GM13976 (cell line): ENCODE results near the gene KRTAP5-3.
"Not testable (repeated sequence)": the region's sequence is repeated elsewhere in the genome, so short reads cannot be mapped to it uniquely, and the experiment has no call there.

Experiments
- DNase-seq: peaks from one replicate; pipeline ENCODE4 v3.0.0; 2012; ENCODE audit warnings: low spot score
- CTCF ChIP-seq: IDR thresholded peaks from 2 replicates; pipeline ENCODE4 v1.5.1; 2012; ENCODE audit warnings: borderline replicate concordance, mild to moderate bottlenecking; ENCODE audit not compliant: insufficient read depth; ENCODE audit errors: extremely low read depth, missing control alignments, control extremely low read depth
- in situ Hi-C: fragments of 300-500 bp; cut with MboI; formaldehyde crosslinking; loops from one replicate; pipeline ENCODE4 v1.12.0; 2022; ENCODE audit warnings: low sequenced_read_pairs, mixed read lengths, inconsistent platforms; ENCODE audit not compliant: unreplicated experiment

The KRTAP5-3 gene

GRCh38 chr11:1650034-1650917 lies 42.0 kb upstream of the KRTAP5-3 start:
- TF ChIP-seq CTCF, result no peak
- in situ Hi-C loops, result loop anchor here (25.0 kb wide), 1 partner anchor 512 kb away; the partner anchor contains the start of genes INS and TH
- no peak for DNase-seq

DNA sequence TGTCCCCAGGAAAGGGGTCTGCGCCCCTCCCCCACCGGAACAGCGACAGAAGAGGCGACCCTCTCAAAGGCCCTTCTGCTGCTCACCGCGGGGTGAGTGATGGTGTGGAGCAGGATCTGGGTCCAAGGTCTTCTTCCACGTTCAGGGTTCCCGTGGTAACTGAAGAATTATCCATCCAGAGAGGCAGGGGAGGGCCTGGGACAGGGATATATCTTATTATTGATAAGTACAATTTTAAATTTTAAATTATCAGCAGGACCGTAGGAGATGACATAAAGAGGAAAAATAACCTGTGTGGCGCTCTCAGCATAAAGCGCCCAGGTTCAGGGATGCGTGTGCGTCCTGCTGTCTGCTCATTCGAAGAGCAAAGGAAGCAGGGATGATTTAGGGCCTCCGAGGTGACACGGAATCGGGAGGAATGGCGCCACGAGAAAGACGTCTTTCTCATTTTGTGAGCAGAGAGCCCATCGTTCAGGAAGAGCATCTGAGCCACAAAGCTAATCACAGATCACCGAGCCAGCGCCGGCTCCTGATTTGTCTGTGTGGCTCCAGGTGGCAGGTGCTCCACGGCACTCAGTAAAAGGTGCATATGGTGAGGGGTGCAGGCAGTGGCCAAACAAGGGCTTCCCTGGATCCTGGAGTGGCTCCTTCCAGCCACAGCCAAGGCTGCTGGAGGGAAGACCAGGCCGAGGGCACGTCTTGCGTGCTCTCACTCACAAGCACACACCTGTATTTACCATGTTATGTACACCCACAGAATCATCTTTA lies 40.6 kb upstream of the KRTAP5-3 start:
- DNase-seq, result no peak
- no peak for TF ChIP-seq CTCF
- in situ Hi-C loops, result no loop called here

DNA sequence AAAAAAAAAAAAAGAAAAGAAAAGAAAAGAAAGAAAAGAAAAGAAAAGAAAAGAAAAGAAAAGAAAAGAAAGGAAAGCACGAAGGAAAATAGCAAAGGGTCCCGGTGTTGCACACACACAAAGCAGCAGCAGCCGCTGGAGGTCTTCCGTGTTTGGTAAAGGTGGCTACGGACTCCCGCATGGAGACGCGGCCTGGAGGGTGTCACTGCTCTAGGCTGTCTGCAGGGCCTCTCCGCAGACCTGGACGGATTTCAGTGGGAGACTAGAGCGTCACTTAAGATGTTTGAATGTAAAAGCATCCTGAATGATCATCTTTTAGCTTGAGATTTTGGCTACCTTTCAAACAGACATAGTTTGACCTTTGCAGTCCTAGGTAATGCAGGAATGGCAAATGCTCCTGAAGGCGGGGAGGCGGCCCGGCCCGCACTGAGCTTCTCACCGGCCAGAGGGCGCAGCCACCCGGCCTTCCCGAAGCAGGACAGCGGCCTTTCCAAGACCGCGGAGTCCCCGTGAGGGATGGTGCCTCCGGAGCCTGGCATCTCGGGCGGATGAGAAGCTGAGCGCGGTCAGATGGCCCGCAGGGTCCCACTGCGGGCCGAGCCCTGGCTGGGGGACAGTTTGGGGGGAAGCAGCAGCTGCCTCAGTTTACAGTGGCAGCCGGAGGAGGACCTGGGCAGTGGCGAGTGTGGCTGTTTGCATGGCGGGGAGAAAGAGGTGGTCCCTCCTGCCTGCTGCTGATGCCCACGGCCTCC lies 39.8 kb upstream of the KRTAP5-3 start:
- DNase-seq, result no peak
- in situ Hi-C loops, result no loop called here
- TF ChIP-seq CTCF, result no peak

- DNase-seq, in situ Hi-C loops: not testable (repeated sequence)
These were observed 38.3 kb upstream of the KRTAP5-3 start for GRCh38 chr11:1646540-1646939.

- no peak for DNase-seq
- in situ Hi-C loops, result no loop called here
- TF ChIP-seq CTCF, result no peak
These were observed 37.1 kb upstream of the KRTAP5-3 start for GRCh38 chr11:1645357-1645821.

DNA sequence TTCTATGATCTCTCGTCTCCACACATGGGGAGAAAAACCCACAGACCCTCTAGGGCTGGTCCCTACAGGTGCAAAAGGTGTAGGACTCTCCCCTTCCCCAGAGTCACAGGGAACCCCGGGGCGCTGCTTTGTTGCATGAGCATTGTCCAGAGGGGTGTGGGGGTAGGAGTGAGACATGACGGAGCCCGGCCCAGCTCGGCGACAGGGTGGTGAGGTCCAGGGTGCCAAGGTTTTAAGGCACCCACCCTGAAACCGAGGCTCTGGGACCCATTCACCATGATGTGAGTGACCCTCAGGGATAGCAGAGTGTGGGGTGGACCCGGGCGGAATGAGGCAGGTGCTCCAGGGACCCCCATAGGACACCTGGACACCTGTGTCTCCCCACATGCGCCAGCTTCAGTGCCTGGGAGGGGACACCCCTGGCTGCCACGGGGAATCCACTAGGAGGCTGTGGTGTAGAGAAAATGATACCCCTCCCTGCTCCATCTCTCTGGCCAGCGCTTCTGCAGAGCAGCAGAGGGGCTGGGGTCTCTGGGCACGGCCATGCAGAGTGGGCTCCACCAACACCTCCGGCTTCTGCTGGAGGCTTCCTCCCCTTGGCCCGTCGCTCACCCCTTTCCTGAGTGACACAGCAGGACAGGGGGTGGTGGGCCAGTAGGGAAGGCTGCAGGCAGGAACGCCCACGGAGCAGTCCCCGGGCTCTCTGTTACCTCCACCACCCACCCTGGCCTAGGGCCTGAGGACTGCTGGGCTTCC lies 36.5 kb upstream of the KRTAP5-3 start:
- no peak for DNase-seq
- in situ Hi-C loops, result no loop called here
- TF ChIP-seq CTCF, result no peak
